GM21528 (cell line): ENCODE data around the gene CINP.
"Not testable (repeated sequence)": the region's sequence is repeated elsewhere in the genome, so short reads cannot be mapped to it uniquely, and the experiment has no call there.

Experiments used
- ATAC-seq: cut with Tn5 transposase; IDR thresholded peaks from one replicate; pipeline ENCODE4 v1.9.1; 2021; ENCODE audit warnings: mild to moderate bottlenecking, moderate library complexity; ENCODE audit not compliant: unreplicated experiment, low FRiP score

CINP gene

DNA sequence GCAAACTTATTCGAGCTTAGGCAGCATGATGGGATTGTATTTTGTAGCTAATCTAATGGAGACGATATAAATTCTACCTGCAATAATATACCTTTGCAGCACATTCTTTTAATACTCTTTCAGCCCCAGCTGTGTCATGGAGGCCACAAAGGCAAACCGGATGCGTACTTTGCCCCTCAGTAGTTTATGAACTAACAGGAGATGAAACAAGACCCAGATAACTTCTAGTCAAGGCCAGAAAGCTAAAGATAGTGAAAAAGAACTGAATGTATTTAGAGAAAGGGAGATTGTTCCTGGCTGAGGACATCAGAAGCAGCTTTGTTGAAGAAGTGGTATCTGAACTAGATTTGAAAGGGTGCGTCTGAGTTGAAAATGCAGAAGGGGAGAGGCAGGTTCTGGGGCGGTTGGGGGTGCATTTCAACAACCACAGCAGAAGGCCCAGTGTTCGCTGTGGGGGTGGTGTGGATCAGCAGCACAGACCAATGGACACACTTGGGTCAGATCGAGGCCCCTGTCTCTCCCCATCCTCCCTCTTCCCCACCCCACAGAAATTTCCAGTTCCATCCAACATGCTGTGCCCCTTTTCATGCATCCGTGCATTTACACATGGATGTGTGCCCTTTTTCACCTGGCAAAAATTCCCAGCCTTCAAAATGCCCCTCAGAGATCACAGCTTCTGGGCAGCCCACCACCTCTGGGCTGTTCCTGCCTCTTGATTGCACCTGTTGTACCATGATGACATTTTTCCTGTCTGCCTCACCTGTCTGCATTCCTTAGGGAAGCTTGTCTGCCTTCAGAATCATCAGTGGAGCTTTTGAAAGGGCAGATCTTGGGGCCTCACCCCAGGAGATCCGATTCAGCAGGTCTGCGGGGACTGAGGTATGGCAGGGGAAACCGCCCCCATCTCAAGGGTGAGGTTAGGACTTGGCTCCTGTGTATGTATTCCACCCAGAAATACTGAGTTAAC is 41.0 kb downstream of the CINP start:
- no peak for ATAC-seq

DNA sequence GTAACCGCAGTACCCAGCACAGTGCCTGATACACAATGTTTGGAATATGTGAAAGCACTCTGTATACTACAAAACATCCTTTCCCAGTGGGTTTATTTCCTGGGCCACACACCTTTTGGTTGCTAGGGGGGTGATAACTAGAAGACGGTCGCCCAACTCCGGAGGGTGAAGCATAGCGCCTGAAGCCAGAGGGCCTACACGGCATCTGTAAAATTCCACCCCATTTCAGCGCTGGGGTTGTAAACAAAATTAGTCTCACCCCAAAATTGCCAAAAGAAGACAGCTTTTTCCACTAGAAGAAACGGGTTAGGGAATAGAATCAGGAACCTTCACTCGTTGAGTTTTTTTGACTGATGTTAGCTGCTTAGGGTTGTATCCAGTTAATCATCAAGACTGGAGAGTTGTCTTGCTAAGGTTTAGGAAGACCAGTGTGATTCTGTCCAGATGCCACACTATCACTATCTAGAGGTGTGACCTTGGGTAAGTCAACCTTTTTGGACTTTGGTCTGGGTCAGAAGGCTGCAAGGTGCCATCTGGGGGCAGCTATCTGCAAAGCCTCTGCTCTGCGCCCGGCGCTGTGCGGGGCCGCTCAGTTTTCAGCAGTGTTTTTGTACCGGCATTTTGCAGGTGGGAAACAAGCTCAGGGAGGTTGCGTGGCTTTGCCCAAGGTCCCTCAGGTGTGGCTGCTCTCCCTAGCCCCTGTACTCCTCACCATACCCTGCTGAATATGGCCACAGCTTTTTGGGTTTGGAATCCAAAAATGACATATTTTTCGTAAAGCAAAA is 41.8 kb downstream of the CINP start:
- ATAC-seq: no peak

DNA sequence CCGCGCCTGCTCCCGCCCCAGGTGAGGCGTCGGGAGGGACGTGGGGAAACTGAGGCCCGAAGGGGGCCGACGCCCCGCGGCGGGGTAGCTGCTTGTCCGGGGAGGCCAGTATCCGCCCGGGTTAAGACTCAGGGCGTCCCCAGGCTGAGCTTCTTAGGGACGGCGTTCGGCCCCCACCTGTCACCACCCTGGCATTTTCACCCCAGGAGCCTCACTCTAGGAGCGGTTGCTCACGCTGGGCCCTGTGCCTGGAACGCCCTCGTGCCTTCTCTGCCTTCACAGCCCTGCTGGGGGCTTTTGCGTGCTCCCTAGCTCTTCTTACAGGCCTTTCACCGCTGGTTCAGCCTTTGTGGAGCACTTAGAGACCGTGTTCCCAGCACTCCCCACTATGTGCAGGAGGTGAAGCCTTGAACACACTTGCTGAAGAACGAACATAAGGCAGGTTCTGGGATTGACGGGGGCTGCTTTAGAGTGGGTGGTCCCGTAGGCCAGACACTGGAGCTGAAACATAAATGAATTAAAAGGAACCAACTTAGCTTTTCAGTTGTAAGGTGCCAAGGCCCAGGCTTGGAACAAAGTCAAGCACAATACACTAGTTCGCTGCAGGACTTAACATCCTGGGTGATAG is 42.5 kb downstream of the CINP start:
- ATAC-seq: peak; percentile 5

DNA sequence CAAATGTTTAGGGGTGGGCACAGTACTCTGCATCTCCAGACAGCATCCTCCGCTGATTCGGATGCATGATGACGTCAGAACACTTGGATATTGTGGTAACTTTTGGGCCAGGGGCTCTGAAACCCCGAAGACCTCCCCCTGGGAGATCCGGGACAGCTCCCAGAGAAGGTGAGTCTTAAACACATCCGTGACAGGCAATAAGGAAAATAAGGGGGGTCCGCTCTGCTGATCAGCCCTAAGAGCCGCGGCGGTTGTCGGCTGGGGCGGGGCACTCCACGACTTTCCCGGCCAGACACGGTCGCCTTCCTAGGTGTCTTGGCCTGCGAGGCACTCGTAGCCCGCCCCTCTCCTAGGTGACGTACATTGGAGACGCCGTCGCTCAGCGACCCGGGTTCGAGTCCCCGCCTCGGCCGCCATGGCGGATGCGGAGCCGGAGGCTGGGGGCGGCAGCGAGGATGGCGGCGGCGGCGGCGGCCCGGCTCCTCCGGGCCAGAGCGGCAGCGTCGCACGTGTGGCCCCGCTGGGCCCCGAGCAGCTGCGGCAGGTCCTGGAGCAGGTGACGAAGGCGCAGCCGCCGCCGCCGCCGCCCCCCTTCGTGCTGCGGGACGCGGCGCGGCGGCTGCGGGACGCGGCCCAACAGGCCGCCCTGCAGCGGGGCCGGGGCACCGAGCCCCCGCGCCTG is 43.2 kb downstream of the CINP start, which contains the start of gene ZNF839:
Gene ZNF839, plus strand, starts transcription at position 396 of the 682 bp plus-strand sequence. Its CDS starts 20 bp downstream, at position 416.
- ATAC-seq: peak; percentile 54

DNA sequence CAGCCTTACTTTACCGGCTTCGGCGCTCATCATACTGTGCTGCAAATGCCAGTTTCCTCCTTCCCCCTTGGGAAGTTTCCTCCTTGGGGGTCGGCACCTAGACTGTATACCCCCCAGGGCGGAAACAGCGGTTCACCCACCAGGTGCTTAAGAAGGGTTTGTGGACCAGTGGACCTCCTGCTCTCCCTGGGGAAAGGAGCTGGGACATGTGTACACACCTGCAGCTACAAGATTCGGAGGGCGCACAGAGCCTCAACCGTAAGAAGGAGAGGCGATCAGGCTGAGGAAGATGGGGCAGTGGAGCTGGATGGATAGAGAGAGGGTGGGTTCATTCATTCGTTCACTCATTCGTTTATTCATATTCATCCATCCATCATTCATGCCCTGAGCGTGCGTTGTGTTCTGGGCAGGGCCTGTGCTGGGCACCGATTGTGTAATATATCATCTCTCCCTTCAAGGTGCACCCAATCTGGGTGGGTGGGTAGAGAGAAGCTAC is 43.9 kb downstream of the CINP start:
- ATAC-seq: no peak

DNA sequence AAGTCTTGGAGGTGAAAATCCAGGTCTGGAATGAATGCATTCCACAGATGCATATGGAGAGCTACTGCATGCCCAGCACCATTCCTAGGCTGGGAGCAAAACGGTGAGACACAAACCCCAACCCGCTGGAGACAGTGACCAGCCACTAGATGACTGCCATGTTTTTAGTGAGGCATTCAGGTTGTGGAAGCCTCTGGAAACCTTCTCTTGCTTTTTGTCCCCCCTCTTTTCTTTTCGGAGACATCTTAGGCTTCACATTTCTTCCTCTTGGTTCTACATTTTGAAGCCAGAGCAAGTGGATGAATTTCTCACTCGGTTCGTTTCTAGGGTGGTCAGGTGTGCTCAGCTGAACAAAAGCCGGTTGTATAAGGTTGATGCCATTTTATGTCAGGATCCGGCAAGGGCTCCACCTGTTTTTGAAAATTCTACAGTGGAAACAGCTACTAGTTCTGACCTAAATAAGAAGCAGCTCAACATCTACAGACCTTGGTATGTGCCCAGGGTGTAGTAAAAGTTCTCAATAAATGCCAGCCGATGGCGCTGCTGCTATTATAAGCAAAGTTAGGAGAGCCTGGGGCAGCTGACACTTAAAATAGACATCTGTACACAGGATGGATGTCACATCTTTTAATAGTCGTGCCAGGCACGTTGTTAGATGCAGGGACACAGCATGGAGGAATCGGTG is 45.0 kb downstream of the CINP start:
- ATAC-seq: no peak

DNA sequence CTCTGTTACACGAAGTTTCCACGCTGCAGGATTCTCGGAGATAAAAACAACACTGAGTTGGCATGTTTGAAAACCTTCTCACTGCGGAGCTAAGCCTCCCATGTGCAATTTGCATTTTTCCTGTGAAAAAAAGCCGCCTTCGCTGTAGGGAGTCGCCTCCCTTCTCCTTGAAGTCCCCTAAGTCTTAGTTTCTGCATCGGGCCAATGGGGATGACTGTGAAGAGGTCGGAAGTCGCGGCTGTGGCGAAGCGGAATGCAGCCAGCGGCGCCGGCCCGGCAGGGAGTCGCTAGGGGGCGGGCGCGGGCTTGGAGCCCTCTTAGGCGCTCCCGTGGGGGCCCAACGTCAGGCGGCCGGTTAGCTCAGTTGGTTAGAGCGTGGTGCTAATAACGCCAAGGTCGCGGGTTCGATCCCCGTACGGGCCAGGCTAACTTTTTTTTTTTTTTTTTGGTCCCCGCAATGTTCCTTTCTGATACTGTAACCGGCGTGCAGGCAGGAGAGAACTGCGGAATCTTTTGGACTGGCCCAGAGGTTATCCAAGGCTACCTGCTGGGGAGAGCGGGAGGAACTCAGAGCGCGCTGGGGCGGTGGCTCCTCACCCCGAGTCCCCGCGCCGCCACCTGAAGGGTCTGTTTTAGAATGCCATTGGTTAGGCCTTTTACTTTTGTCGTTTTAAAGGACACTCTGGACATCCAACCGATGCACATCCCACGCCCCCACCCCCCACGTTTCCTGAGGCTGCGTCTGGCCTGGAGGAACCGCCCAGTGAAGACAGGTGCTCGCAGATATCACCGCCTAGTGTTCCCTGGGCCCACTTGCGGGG is 45.7 kb downstream of the CINP start:
- peak; percentile 53 for ATAC-seq

DNA sequence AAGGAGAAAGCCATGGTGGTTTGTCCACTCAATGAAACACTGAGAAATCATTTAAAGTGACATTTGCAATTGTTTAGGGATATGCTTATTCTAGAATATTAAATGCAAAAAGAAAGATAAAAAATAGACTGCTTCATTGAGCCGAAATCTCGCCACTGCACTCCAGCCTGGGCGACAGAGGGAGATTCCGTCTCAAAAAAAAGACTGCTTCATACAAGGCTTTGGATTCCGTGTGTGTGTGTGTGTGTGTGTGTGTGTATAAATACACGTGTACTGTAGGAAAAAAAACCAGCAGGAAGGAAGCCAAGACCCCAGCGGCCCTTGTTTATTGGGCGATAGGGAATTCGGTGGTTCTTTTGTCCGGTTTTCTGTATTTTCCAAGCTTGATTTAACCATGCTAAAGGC is 46.4 kb downstream of the CINP start:
- no peak for ATAC-seq

DNA sequence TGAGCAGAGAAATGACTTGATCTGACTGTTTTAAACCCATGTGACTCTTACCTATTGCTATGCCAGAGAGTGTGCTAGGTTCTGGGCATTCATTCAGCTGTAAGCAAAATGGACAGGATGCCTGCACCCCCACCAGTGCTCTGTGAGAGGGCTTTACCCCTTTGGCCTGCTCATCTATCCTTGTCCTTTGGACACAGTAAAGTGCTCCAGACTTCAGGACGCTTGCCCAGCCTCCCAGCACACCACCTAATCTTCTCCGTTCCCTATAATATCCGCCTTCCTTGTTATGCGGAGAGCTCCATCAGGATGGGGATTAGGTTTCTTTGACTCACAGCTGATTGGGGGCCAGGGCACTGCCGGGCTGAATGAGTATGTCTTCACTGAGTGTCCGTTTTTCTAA is 47.6 kb downstream of the CINP start:
- no peak for ATAC-seq

DNA sequence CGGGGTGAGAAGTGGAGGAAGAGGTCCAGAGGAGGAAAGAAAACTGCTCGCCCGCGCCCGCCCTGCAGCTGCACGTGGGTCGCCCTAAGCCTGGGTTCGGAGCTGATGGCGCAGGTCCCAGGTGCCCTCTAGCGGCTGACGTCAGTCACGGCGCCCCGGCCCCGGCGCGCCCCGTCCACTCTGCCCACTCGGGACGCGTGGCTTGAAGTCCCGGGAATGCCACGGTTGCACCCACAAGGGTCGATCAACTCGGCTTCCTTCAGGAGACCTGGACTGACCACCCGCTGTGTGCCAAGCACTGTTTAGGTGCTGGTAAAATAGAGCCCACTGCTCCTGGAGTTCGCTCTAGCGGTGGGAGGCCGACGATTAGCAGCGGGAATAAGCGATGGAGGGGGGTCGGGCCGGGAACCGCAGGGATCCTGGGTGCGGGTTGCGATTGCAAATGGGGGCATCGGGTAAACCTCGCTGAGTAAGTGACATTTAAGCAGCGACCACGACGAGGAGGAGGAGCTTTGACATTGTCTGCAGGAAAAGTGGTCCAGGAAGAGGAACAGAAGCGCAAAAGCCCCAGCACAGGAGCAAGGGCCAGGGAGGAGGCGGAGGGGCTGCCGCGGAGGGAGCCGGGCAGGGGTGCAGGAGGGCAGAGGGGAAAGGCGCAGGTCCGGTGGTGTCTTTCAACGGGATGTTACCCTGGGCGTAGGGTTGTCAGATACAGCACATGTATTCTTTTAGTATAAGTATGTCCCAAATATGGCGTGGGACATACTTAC is 48.3 kb downstream of the CINP start:
- ATAC-seq: peak; percentile 63

DNA sequence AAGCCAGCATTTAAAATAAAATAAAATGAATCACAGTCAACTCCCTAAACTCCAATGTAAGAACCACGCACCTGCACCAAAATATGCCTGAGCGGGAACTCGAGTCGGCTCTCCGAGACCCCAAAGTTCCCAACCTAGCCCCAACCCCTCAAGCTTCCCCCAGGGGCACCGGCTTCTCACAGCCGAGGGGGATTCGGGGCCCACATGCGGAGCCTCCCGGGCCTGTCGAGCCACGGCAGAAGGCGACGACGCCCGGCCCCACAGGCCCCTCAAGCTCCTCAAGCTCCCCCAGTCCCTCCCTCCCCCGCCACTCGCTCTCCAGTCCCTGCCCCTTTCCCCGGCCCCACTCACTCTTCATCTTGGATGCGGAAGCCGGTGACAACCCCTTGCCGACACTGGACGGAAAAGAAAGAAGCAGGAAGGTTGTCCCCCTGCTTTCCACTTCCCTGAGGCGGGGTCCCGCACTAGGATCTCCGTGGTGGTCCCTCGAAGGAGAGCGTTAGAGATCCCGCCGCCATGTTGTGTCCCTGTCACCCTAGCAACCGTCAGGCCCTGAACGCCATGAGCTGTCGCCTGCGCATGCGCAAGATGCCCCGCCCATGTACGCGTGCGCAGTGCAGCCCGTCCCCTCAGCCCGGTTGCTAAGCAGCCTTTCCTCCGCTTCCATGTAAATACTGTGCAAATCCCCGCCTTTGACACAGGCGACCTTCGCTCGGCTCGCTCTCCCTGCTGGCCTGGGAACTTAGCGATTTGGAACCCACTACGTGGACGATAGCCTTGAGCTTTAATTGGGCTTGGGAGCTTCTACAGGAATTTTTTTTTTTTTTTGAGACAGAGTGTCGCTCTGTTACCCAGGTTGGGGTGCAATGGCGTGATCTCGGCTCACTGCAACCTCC is 57.8 kb downstream of the CINP start, which contains the start of gene MOK:
Gene MOK, minus strand, starts transcription at position 554 of the 896 bp plus-strand sequence. Its CDS starts 196 bp downstream, at position 358.
- ATAC-seq: peak; percentile 87

DNA sequence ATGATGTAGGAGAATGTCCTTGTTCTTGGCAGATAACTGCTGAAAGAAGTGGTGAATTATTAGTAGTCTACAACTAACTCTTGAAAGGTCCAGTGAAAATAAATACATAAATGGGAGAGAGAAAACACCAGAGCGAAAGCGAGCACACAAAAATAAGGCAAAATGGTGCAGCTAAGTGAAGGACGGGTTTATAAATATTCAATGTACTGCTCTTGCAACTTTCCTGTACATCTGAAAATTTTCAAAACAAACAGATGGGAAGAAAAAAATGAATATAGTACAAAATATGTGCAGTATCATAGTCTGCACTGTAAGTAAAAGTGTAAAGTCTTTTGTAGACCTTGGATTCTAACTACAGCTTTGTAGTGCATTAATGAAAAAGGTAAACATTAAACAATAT is 59.0 kb downstream of the CINP start:
- ATAC-seq: no peak

DNA sequence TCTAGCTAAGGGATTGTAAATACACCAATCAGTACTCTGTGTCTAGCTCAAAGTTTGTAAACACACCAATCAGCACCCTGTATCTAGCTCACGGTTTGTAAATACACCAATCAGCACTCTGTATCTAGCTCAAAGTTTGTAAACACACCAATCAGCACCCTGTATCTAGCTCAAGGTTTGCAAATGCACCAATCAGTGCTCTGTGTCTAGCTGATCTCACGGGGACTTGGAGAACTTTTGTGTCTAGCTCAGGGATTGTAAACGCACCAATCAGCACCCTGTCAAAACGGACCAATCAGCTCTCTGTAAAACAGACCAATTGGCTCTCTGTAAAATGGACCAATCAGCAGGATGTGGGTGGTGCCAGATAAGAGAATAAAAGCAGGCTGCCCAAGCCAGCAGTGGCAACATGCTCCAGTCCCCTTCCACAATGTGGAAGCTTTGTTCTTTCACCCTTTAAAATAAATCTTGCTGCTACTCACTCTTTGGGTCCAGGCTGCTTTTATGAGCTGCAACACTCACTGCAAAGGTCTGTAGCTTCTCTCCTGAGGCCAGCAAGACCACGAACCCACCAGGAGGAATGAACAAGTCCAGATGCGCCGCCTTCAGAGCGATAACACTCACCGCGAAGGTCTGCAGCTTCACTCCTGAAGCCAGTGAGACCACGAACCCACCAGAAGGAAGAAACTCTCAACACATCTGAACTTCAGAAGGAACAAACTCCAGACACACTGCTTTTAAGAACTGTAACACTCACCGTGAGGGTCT is 64.2 kb downstream of the CINP start:
- ATAC-seq: not testable (repeated sequence)
